GM19468 (cell line): ENCODE results near the gene STIM2.

Experiments used
- ATAC-seq: cut with Tn5 transposase; IDR thresholded peaks from one replicate; pipeline ENCODE4 v1.9.1; 2021; ENCODE audit warnings: mild to moderate bottlenecking, moderate library complexity, moderate number of reproducible peaks; ENCODE audit not compliant: unreplicated experiment; ENCODE audit errors: extremely low read depth

The STIM2 gene

GRCh38 chr4:27066591-27066990, 205.9 kb downstream of the STIM2 start:
- no peak for ATAC-seq

DNA sequence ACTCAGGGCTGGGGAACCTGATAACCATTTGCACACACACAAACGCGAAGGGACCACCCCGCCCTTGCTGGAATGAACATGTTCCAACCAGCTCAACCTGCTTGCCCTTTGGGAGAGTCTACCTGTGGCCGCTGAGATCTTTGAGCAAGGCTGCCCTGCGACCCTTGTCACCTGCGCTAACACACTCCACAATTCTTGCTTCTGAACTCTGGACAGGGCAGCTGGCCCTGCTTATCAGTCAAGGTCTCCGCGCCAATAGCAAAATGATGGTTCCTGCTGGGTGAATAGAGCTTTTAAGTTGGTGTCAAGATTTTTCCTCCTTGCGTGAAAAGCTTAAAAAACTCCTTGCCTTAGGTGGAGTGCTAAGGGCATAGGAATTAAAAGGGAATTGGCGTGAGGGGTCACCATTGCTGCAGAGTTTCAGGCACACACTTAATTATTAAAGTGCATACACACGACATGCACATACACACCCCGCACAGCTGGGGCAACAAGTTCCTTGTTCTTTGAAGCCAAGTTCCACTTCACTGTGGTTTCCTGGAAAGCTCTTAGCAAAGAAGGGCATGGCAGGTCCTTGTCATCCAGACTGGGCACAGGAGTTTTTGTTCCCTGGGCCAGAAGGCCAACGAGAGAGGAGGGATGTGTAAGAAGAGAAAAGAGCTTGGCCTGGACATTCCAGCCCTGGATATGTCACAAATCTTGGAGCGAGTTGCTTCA, 207.7 kb downstream of the STIM2 start:
- no peak for ATAC-seq
